Central memory CD8-positive, alpha-beta T cell (primary cell): ENCODE measurements around the gene APBB1.

Experiments
- ATAC-seq: fragments of 150-1000 bp; cut with Tn5 transposase; replicated peaks from 2 replicates; pipeline ENCODE4 v1.10.0; 2022; ENCODE audit warnings: mild to moderate bottlenecking, moderate FRiP score, moderate number of reproducible peaks; ENCODE audit not compliant: poor library complexity, severe bottlenecking; ENCODE audit errors: extremely low read depth
- DNase-seq, 2 donors: peaks; one replicate each; pipeline ENCODE4 v3.0.0; 2021; ENCODE audit warnings: low spot score in 2 of 2
- H3K27ac Mint-ChIP-seq: one replicate; pipeline ENCODE4 v1.8.0; 2022; ENCODE audit warnings: low read depth, mild to moderate bottlenecking, moderate library complexity, mixed read lengths
- H3K27me3 Mint-ChIP-seq: one replicate; pipeline ENCODE4 v1.8.0; 2022; ENCODE audit warnings: mixed read lengths
- H3K36me3 Mint-ChIP-seq: one replicate; pipeline ENCODE4 v1.8.0; 2022; ENCODE audit warnings: mild to moderate bottlenecking, moderate library complexity, mixed read lengths; ENCODE audit not compliant: insufficient read depth
- H3K4me1 Mint-ChIP-seq: one replicate; pipeline ENCODE4 v1.8.0; 2022; ENCODE audit warnings: mixed read lengths
- H3K4me3 Mint-ChIP-seq: one replicate; pipeline ENCODE4 v1.8.0; 2022; ENCODE audit warnings: mild to moderate bottlenecking, moderate library complexity, mixed read lengths
- H3K9me3 Mint-ChIP-seq: one replicate; pipeline ENCODE4 v1.8.0; 2022; ENCODE audit warnings: mixed read lengths

The APBB1 gene

DNA sequence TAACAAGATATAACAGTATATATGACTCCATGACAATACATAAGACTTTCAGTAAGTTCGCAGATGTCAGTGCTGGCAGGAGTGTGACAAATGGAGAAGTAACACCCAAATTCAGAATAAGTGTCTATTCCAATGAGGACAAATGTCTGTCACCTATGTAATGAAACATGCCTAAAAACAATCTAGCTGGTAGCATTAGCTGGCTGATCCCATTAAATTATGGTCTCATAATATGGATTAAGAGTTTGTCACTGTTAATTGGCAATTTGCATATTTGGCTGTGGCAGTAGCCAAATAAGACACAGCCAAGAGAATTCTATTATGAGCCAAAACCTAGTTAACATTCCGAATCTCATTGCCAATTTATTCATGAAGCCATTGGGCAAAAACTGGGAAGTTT is 68.4 kb downstream of the APBB1 start:
- H3K27me3 Mint-ChIP-seq: peaks cover 15% of the 10 kb centered on the region
- H3K4me3 Mint-ChIP-seq: no peak overlapping the region
- no peaks in the 10 kb centered on the region for H3K36me3 Mint-ChIP-seq
- DNase-seq (no peak), ATAC-seq (no peak)
- H3K27ac Mint-ChIP-seq: no peak overlapping the region
- no peaks in the 10 kb centered on the region for H3K9me3 Mint-ChIP-seq
- H3K4me1 Mint-ChIP-seq: no peaks in the 10 kb centered on the region

DNA sequence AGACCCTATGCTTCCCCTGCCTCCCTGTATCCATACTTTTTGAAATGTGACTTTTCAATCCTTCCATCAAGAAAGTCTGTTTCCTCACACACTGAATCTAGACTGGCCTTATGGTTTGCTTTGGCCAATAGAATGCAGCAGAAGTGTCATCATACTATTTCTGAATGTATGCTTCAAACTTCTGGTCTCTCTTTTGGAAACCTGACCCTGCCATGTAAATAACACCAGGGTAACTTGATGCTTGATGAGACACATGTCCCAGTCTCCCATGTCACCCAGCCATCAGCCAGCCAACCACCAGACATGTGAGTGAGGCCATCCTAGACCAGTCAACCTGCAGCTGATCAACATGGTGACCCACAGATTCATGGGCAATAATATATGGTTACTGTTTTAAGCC is 68.9 kb downstream of the APBB1 start:
- no peak overlapping the region for H3K4me3 Mint-ChIP-seq
- no peak for DNase-seq
- no peaks in the 10 kb centered on the region for H3K4me1 Mint-ChIP-seq

GRCh38 chr11:6345366-6345765 is 73.5 kb downstream of the APBB1 start:
- Mint-ChIP-seq H3K36me3 (no peaks in the 10 kb centered on the region), H3K9me3 (no peaks in the 10 kb centered on the region), H3K4me3 (no peak overlapping the region), H3K27ac (no peak overlapping the region), H3K27me3 (peaks cover 15% of the 10 kb centered on the region), H3K4me1 (no peaks in the 10 kb centered on the region)
- ATAC-seq: no peak
- no peak for DNase-seq

More for the DNA sequence above, 68.9 kb downstream of the APBB1 start:
- Mint-ChIP-seq H3K27ac (no peak overlapping the region), H3K9me3 (no peaks in the 10 kb centered on the region), H3K27me3 (peaks cover 15% of the 10 kb centered on the region), H3K36me3 (no peaks in the 10 kb centered on the region)
- ATAC-seq: no peak
